Inflammatory macrophage treated with lipopolysaccharide for 4 hours (primary cell): ENCODE data around the gene DIAPH3.

Experiments used
- DNase-seq: peaks from one replicate; pipeline ENCODE4 v3.0.0-alpha.2; 2020

Gene DIAPH3

DNA sequence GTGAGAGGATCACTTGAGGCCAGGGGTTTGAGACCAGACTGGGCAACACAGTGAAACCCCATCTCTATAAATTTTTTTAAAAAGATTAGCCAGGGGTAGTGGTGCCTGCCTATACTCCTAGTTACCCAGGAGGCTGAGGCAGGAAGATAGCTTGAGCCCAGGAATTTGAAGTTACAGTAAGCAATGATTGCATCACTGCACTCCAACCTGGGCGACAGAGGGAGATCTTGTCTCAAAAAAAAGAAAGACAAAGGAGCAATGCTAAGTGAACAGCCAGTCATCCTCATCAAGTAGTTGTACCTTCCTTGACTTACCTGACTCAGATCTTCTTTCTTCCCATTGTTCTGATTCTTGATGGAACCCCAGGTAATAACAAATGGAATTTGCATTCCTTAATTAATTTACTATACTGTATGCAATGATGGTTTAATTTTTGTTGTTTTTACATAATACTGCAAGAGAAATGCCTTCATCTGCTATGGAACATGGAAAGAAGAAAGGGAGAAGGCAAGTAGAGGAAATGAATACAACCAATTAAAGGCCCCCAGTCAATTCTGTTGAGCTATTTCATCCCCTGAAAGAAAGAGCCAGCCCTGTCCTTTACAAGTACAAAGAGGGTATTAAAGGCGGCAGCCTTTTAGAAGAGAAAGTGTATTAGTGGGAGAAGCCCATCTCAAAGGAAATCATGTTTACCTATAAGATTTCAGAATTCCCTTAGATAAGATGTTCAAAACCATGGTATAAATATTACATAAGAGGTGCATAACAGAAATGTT is 316.7 kb downstream of the DIAPH3 start:
- no peak for DNase-seq

DNA sequence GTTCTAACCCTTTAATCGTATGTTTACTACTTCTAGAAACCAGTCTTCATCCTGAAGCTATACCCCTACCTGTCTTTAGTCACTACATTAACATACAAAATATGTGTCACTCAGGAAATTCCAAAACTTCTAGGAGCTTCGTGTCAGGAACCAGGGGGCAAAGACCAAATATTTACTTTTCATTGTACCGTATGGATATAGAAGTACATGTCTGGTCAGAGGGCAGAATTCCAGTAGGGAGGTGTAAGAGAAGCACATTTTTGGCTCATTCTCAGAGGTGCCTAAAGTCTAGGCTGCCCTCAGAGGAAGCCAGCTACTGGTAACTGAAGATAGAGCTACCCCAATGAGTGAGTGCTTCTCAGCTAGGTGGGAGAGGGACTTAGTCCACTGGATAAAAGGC is 320.7 kb downstream of the DIAPH3 start:
- DNase-seq = no peak

DNA sequence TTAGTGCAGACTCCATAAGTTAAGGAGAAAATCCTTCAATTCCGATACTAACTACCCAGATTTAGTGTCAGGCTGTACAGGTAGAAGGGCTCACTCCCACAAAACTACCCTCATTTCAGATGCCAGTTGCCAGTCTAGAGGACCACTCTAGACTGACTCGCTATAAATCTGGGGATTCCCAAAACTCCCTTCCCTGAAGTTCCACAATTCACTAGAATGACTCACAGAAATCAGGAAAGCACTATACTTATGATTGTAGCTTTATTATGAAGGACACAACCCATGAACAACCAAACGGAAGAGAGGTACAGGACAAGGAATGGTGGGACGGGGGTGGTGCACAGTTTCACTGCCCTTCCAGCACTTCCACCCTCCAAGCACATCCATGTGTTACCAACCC is 321.2 kb downstream of the DIAPH3 start:
- no peak for DNase-seq

DNA sequence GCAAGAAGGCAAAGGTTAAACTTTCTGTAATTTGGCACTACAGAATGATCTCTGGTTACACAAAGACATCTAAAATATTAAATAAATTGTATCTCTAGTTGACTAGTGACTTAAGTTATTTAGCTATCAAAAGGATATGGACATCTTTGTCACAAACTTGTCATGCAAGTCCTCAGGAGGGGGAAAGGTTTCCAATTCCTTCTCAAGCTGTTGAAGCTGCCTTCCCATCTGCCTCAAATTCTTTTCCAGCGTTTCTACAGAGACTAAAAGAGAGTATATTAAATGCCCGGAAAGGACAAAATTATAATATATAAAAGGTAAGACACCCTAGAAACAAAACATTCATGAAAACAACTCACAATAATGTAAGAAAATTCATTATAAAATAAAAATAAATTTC is 324.5 kb downstream of the DIAPH3 start:
- no peak for DNase-seq

DNA sequence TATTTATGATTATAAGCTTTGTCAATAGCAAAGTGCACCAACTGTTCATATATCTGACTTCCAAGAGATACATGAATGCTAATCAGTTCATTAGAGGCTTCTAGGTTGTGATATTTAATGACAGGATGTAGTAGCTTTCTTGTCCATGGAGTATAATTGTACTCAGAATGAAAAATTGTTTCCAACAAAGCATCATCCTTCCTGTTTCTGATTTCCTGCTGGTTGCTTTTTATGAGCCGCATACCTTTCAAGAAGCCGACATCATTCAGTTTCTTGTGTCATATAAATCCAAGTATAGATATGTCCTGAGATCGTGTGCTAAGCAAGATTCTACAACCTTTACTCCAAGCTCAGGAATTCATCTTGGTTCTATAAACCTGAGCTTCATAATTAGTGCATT is 326.6 kb downstream of the DIAPH3 start:
- no peak for DNase-seq

DNA sequence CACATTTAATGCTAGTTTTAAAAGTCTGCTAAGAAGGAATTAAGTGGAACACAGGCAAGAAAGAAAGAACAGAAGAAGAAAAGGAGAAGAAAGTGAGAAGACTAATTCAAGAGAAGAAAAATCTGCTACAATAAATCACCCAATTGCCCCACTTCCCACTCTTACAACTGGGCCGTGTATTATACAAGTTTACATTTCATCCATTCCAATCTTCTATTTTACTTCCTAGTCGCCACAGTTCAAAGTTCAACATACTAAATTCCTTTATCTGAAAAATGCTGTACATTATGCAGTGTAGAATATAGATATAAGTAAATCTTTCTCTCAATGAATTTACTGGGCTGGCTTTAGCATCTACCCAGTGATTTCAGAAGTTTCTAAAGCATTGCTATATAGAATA is 328.2 kb downstream of the DIAPH3 start:
- DNase-seq = no peak

DNA sequence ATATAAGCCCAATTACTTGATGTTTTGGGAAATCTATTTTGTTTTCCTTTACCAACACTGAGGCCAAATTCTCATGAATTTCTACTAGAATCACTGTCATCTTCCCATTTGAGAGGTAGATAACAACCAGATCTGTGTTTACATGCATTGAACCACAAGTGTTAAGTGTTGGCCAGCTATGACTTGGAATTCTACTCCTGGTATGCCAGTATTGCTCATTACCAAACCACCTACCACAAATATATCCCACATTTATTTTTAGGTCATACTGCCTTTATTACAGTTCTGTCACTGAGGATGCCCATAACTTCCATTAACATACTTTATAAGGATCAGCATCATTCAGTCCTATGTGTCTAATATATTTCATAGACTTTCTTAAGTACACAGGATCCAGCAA is 328.9 kb downstream of the DIAPH3 start:
- DNase-seq = no peak

DNA sequence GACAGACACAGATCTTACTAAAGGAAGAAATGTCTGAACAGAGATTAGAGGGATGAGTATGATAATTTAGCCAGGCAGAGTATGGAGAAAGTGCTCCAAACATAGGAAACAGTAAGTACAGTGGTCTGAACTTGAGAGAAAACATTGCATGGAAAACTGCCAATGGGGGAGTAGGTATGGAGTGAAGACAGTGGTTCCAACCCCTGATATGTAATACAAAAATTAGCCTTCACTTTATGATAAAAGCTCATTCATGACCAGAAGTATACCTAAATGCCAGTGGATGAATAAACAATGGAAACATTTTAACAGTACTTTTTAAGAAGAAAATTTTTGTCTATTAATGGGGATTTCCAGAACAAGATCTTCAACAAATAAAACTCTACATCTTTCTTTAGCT is 334.0 kb downstream of the DIAPH3 start:
- no peak for DNase-seq

DNA sequence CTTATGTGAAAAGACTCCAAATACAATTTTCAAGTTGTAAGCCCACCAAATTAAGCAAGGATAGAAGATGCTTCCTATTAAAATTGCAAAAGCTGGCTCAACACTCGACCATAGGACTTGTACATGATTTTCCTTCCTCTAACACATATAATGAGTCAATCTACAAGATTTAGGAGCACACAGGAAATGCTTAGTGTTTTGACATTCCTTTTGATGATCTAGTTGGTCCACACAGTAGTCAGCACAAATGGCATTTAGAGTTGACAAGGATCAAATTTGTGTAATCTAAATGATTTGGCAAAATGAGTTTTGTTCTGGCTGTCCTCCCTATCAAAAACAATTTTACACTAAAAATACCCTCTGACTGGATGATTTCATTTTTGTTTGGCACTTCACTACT is 340.2 kb downstream of the DIAPH3 start:
- DNase-seq = no peak

DNA sequence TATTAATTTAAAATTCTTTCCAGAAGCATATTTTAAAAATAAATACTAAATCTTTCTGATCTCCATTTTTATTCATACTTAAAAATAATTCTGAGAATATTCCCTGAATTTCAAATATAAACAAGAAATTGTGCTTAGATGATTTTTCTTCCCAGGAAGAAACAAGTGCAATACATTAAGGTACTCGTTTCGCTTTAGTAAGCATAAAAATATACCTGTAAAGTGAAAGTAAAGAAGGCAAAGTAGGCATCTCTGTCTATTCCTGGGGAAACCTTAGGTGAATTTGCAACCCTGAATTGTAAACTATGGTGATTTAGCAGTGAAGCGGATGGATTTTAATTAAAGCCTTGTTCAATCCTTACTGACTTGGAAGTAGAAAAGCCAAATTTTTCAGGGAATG is 354.2 kb downstream of the DIAPH3 start:
- no peak for DNase-seq

DNA sequence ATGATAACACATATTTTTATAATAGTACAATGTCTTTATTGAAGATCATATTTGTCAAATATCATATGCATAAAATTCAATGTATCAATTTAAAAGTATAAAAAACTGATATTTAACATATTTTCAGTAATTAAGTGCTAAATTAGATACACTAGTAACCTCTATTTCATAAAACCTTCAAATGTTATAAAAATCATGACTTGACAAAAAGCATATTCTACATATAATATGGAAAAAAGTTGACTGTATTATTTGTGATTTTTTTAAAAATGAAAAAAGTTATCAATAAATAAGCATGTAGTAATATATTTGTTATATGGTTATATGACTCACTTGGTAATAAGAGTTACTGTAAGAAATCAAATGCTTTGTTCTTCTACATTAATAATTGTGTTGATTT is 356.9 kb downstream of the DIAPH3 start:
- no peak for DNase-seq

DNA sequence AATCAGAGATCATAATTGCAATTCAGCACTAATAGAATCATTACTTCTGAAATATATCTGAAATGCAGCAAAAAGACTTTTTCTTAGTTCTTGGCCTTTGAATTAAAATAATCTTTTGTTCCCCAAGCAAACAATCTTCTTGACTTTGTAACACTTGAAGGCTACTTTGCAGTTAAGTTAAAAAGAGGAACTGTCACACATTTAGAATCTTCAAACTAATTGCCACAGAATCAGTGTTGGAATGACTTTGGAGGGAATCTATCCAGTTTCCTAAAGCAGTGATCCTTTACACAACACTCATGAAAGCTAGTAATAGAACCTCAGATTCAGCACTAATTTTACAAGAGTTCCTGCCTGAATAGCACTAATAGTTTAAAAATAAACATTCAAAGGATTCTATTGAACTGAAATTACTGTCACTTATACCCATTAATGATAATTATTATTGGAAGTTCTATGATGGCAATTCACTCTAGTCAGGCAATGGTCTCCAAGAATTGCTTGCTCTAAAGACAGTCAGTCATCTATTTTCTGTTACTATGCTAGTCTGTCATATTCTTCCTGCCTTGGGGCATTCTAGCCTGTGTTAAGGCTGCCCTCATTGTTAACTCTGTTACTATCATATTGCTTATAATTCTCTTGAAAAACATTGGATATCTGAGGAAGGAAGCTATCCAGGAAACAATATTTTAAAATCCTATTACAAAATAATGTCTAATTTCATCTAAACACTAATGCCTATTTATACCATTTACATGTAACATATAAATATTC is 362.4 kb downstream of the DIAPH3 start:
- DNase-seq = no peak

DNA sequence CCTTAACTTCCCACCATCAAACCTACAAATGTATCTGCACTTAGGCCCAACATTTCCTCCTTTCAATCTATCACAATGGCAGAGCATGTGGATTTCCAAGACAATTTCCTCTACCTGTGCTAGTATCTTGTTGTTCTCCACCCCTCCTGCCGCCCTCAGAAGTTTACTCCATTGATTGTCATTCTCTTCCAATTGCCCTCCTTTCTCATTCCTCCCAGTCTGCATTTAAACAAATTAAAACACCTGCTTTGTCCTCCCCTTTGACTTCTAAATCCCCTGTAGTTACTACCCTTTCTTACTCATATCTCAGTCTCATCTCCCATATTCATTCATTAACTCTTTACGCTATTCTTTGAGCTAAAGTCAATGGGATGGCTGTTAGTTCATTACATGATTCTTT is 370.6 kb downstream of the DIAPH3 start:
- DNase-seq = no peak

DNA sequence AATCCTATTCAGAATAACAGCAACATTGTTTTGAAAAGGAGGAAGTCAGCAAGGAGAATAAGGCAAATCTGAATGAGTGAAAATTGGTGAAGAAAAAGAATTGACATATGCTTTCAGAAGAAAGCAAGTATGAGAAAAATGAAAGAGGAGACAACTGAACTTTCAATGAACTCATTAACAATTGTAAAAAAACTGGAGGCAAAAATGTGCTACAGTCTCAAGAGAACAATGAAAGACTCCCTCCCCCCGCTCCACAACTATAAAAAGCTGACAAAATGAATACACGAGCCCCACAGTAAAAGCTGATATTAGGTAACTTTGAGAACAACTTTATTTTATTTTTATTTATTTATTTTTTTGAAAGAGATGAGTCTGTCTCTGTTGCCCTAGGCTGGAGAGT is 373.1 kb downstream of the DIAPH3 start:
- DNase-seq = no peak

DNA sequence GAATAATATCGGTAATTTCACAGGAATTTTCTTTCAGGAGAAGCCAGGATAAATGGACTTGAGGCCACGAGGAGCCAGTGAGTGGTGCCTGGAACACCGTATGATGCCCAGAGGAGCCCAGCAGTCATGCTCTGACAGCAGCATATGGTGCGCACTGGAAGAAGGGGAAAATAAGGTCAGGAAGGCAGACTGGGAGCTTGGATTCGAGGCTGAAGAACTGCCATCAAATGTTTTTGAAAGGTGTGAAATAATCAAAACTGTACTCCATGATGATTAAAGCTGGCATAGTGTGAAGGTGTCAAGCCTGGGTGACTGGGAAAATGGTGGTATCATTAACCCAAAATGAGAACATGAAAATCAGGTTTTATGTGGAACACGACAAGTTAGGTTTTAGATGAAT is 374.2 kb downstream of the DIAPH3 start:
- DNase-seq = no peak

DNA sequence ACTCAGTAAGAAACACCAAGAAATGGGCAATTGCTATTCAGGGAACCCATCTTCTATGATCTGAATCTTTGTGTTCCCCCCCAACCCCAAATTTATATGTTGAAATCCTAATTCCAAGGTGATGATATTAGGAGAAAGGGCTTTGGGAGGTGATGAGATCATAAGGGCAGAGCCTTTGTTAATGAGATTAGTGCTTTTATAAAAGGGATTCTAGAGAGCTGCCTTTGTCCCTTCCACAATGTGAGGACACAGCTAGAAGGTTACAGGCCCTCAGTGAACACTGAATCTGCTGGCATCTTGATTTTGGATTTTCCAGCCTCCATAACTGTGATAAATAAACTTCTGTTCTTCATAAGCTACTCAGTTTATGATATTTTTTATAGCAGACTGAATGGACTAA is 376.0 kb downstream of the DIAPH3 start:
- no peak for DNase-seq

DNA sequence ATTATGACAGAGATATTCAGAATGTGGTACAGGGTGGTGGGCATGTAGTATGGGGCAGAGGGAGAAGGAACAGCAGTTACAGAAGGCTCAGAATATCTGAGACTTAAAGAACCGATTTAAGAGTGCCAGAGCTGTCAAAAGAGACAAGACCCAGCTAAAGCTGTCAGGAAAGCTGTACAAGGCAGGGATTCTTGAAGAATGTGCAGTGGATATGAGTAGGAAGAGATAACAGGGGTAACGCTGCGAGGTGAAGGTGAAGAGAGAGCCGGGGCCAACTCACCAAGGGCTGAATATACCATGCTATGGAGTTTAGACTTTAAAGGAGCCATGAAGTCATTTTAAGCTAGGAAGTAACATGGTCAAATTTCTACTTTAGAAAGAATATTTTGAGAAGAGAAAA is 381.0 kb downstream of the DIAPH3 start:
- no peak for DNase-seq

DNA sequence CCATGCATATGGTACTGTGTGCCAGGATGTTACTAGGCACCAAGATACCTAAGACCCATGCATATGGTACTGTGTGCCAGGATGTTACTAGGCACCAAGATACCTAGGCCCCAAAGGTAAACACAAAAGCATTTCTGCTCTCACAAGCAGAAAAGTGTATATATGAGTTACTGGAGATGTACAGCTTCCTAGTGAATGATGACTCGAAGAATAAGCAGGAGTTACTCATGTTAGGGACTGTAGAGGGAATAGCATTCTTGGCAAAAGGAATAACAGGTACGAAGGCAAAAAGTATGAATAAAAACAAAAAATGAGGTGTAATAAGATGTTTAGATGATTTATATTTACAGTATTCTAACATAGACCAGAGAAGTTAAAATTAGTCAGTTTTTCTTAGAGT is 383.7 kb downstream of the DIAPH3 start:
- no peak for DNase-seq

DNA sequence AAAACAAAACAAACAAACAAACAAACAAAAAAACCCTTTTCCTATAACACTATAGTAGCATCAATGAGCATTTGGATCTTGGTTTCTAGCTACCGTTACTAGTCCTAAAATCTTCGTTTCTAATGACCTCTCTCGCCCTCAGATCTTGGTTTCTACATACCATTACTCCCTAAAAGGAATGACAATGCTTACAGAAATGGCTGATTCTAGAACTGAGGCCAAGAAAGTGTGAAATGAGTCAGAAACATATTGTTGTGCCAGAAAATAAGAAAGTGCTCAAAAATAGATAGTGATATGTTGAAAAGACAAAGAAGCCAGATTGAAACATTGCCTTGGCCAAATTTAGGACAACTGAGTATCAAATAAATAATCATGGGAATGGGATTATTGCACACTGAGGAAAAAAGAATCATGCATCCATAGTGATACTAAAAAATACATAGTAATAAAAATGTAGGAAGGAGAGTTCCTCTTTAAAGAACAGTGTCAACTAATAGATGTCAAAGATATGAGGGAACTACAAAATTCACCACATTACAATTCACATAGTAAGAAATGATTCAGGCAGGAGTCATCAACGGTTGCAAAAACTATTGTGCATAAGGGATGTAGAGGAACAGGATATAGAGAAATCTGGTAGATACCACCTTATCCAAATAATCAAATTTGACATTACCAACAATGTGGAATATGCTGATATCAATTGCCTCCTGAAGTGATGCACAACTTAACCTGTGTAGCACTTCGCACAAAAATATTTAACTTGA is 386.6 kb downstream of the DIAPH3 start:
- DNase-seq = peak; percentile 2

DNA sequence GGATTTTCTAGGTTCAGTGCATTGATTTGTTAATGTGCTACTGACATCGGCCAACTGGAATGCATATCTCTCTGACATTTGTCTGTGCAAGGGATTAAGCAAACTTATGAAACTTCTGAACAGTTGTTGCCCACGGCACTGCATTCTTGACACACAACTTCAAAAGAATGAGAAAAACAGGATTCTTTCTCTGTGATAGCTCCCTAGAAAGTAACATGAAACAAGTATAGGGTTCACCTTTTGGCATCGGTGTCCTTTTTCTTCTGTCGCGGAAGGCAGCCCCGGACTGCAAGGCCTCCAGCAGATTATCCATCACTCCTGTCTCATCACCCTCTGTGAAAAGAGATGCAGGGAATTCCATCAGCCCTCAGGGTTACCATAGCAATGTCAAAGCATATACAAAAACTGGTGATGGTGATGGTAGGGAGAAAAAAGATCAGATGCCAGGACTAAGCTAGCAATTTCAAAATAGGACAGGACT is 389.2 kb downstream of the DIAPH3 start:
- DNase-seq = no peak

DNA sequence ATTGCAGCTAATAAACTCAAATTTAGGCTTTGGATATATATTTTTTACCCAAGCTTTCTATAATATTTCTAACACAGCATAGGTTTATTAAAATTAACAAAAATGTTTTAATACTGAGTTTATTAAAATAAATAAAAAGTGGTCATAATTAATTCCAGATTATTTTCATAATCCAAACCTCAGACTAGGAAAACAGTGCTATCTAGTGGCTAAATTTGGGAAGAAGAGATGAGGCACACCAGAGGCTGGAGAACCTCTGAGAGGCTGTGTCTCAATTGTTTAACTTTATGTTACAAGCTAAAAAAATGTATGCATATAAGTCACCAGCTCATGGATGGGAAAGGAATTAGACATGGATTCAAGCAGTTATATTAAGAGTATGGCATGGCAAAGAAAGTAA is 392.5 kb downstream of the DIAPH3 start:
- DNase-seq = no peak

DNA sequence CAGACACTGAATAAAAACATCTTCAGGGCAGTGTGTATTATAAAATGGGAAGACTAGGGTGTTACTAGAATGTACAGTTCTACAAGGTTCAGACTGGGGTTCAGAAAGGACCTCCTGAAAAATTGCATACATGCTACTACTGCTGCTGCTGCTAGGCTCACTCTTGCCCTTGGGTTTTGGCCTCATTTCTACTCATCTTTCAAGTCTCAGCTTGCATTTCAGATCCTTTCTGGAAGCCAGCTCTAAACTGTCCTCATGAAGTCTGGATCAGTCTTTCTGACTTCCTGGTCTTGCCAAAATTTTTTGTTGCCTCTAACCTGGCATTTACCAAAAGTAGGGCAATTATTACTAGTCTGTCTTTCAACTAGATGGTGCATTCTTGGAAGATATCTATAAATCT is 393.3 kb downstream of the DIAPH3 start:
- no peak for DNase-seq

DNA sequence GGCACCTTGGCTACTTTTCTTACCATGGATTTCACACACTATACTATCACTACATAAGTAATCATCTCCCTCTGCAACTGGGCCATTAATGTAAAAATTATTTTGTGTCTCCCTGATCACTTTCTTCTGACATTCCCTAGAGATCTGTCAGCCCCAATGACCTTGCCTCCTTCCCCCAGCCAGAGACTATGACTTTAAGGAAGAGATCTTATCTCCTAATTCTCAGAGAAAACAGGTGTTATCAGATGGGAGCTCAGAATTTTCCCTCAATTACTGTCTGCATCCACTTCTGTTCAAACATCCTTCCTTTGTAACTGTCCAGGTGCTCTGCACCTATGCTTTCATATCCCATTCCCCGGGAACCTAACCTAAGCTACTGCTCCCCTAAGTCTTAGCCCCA is 397.5 kb downstream of the DIAPH3 start:
- DNase-seq = no peak
